ENCODE measurements around the gene NBPF1.
"Not testable (repeated sequence)": the region's sequence is repeated elsewhere in the genome, so short reads cannot be mapped to it uniquely, and the experiment has no call there.

NBPF1 gene

GRCh38 chr1:16565324-16565723 is 48.0 kb downstream of the NBPF1 start:
- not testable (repeated sequence) for DNase-seq (ENCODE audit: low read depth); H3K4me3 ChIP-seq (ENCODE audit: control insufficient read depth, low read depth, low read length)

- H3K4me3 ChIP-seq (ENCODE audit: control insufficient read depth, low read depth, low read length); DNase-seq (ENCODE audit: low read depth): not testable (repeated sequence)
Observed at GRCh38 chr1:16561035-16561434, 52.3 kb downstream of the NBPF1 start.

DNA sequence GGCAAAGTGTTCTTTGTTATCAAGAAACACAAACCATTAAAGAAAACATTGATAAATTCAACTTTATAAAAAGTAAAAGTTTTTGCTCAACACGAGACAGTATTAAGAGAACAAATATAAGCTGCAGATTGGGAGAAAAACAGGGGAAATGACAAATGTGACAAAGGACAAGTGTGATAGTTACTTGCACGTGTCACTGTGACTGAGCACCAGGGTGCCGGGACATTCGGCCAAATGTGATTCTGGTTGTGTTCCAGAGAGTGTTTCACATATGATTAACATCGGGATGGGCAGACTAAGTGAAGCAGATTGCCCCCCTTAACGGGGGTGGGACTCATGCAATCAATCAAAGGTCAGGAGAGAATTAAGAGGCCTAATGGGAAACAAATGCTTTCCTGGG is 52.9 kb downstream of the NBPF1 start:
- H3K4me3 ChIP-seq (ENCODE audit: control insufficient read depth, low read depth, low read length); DNase-seq (ENCODE audit: low read depth): not testable (repeated sequence)

- DNase-seq (ENCODE audit: low read depth); H3K4me3 ChIP-seq (ENCODE audit: control insufficient read depth, low read depth, low read length): not testable (repeated sequence)
Observed at GRCh38 chr1:16559688-16560087, 53.7 kb downstream of the NBPF1 start.

GRCh38 chr1:16557034-16557433 is 56.3 kb downstream of the NBPF1 start:
- not testable (repeated sequence) for H3K4me3 ChIP-seq (ENCODE audit: control insufficient read depth, low read depth, low read length); DNase-seq (ENCODE audit: low read depth)

GRCh38 chr1:16553244-16553643 is 60.1 kb downstream of the NBPF1 start:
- DNase-seq (ENCODE audit: low read depth); H3K4me3 ChIP-seq (ENCODE audit: control insufficient read depth, low read depth, low read length): not testable (repeated sequence)

- DNase-seq (ENCODE audit: low read depth); H3K4me3 ChIP-seq (ENCODE audit: control insufficient read depth, low read depth, low read length): not testable (repeated sequence)
Observed at GRCh38 chr1:16550212-16550918, 63.0 kb downstream of the NBPF1 start.

- H3K4me3 ChIP-seq (ENCODE audit: control insufficient read depth, low read depth, low read length); DNase-seq (ENCODE audit: low read depth): not testable (repeated sequence)
Observed at GRCh38 chr1:16549545-16549944, 63.8 kb downstream of the NBPF1 start.

- peak overlapping the region; percentile 15 for H3K4me3 ChIP-seq (ENCODE audit: control insufficient read depth, low read depth, low read length)
- peak; percentile 20 for DNase-seq (ENCODE audit: low read depth)
Observed at GRCh38 chr1:16547502-16548241, 65.7 kb downstream of the NBPF1 start.

DNA sequence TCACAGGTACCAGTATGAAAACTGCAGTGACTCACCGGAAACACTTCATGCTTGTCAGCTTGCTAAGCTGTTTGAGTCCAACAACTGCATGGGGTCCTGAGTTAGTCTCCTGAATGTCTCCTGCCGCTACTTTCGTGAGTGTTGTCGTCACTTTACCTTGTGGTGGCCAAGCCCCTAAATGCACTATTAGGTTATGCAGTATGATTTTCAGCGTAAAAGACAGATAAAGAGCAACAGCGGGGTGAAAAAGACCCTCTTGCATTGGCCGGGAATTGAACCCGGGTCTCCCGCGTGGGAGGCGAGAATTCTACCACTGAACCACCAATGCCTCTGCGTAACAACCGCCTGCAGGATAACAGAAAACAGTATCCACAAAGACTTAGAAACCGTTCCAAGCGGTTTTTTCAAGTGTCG is 67.7 kb downstream of the NBPF1 start:
- peak; percentile 74 for DNase-seq (ENCODE audit: low read depth)
- not testable (repeated sequence) for H3K4me3 ChIP-seq (ENCODE audit: control insufficient read depth, low read depth, low read length)

DNA sequence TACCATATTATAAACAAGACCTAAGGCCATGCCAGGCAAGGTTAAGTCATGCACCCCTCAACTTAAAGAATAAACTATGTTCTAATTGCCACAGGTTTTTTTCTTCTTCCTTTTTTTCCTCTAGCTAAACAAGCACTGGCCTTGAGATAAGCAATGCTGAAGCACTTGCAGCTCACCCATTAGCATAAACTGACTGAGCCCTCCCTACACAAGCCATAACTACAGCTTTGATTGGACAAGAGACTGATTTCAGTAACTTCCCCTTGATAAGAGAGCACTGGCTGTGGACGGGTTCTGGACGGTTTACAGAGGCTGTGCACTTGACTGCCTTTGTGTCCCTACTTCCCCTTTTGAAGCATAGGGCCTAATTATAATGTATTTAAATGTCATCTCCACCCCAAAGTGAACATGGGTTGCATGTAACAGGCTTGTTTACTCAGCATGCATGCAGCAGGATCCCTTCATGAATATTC is 72.9 kb downstream of the NBPF1 start:
- not testable (repeated sequence) for H3K4me3 ChIP-seq (ENCODE audit: control insufficient read depth, low read depth, low read length); DNase-seq (ENCODE audit: low read depth)

- DNase-seq (ENCODE audit: low read depth); H3K4me3 ChIP-seq (ENCODE audit: control insufficient read depth, low read depth, low read length): not testable (repeated sequence)
Observed at GRCh38 chr1:16537528-16537927, 75.8 kb downstream of the NBPF1 start.

DNA sequence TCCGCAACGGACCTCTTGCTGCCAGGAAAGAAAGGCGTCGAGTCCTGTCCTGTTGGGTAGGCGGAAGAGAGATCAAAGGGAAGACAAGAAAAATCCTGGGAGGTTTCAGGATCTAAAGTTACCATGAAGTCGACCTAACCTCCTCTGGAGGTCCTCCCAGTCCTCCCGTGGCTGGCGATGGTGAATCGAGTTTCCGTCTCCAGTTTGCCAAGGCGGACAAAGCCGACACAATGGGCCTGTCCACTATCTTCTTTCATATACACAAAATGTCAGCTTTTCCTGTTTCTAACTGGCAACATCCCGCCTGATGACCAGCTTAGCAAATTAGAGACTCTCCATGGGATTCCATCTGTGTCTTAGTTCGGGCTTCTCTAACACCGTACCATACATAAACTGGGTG is 76.6 kb downstream of the NBPF1 start:
- not testable (repeated sequence) for H3K4me3 ChIP-seq (ENCODE audit: control insufficient read depth, low read depth, low read length); DNase-seq (ENCODE audit: low read depth)

- not testable (repeated sequence) for DNase-seq (ENCODE audit: low read depth); H3K4me3 ChIP-seq (ENCODE audit: control insufficient read depth, low read depth, low read length)
Observed at GRCh38 chr1:16535898-16536297, 77.5 kb downstream of the NBPF1 start.

DNA sequence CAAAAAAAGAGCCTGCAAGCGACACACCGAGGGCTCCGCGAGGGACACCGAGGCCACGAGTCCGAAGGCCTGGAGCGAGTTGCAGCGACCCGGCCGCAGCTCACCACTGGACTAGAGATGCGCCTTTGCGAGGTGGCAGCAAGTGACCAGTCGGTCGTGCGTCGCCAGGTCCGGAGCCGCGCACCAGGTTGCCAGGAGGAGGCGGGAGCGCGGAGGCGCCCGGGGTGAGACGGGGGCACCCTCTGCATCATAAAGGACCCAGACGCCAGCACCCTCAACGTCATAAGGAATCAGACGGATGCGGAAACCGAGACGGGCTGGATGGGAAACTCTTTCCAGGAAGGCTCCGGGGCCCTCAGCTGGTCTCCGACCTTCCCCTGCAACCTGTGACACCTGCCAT is 77.9 kb downstream of the NBPF1 start:
- H3K4me3 ChIP-seq (ENCODE audit: control insufficient read depth, low read depth, low read length): peak overlapping the region; percentile 52
- peak; percentile 20 for DNase-seq (ENCODE audit: low read depth)

DNA sequence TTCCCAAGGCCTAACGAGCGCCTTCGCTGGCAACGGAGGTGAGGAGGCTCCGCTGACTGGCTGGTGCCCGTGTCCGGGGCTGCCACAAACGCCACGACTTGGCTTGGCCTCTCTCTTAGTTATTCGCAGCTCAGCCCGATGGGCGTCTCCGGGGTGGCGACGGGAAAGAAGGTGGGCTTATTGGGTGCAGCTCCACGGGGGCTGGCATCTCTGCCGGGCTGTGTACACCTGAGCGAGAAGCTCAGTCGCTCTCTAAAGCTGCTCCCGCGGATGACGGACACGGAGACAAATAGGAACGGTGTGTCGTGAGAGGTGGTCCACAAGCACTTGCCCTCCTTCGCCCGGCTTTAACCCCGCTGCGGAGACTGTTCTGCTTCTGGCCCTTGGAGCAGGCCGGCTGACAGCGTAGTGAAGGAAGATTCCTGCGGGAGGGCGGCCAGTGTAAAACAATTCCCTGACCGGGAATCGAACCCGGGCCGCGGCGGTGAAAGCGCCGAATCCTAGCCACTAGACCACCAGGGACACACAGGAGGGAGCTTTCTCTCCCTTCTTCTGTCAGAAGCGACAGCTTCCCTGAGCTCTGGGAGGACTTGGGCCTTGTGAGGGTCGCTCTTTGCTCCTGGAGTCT is 78.4 kb downstream of the NBPF1 start:
- DNase-seq (ENCODE audit: low read depth): peak; percentile 84
- peak overlapping the region; percentile 52 for H3K4me3 ChIP-seq (ENCODE audit: control insufficient read depth, low read depth, low read length)

DNA sequence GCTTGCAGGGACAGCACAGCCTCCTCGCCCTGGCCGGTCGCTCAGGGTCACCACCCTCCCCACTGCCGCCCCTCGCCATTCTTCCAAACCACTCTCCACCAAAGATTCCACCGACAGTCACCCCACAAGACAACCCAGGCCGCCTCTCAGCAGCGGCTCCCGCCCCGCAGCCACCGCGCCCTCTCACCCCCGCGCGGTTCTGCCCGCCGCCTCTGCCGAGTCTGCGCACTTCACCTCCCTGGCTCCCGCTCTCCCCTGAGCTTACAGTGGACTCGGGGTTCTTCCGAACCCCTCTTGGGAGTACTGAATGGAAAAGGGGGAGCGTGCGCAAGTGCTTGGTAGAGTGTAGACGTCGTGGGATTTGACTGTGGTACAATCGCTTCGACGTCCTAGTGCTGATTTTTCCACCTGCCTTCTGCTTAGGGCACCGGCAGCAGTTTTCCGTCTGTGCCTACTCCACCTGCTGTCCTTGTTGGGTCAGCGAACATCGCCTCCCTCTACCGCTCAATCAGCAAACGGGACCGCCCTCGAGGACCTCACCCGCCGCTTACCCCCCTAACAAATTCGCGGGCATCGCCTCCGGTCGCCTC is 79.0 kb downstream of the NBPF1 start:
- H3K4me3 ChIP-seq (ENCODE audit: control insufficient read depth, low read depth, low read length): peak overlapping the region; percentile 17
- not testable (repeated sequence) for DNase-seq (ENCODE audit: low read depth)

DNA sequence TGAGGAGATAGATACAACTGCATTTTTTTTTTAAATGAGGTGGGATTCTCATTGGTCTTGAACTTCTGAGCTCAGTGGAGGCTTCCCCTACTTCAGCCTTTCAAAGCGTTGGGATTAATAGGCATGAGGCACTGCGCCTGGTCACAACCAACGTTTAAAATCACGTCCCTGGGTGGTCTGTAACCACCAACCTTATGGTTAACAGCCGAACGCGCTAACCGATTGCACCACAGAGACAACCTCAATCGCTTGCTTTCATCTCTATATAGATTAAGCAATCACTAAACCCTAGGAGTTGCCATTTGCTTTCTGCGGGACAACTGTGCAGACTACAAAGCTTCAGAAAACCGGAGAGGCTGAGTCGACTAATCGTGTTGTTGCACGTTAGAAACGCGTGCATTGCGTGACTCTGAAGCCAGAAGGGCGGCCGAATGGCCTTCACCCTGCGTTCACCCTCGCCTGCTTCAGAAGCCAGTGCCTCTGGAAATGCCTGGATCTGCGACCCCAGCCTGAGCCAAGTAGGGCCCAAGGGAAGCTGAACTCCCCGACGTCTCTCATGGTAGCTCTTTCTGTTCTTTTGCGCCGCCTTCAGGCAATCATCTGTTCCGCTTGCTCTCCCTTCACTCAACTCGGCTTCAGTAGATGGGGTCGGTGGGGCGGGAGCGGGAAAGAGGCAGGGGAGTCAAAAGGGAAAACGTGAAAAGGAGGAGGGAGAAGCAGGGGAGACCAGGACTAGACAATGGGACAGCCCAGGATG is 81.0 kb downstream of the NBPF1 start:
- not testable (repeated sequence) for DNase-seq (ENCODE audit: low read depth); H3K4me3 ChIP-seq (ENCODE audit: control insufficient read depth, low read depth, low read length)

All from fibroblast of mammary gland (primary cell).